ENCODE data around the gene TMEM154. TPM values are rescaled to one million over a fixed set of nuclear protein-coding genes. Genes with fewer than 3 reads are reported as not detected.

TMEM154 gene
- total and polyA plus RNA-seq, 2 experiments from 2014 or later = 0.36 to 1.7 TPM

GRCh38 chr4:152579916-152580315 lies 99.9 kb downstream of the TMEM154 start:
- H3K79me2 ChIP-seq = no peaks in the 10 kb centered on the region
- H3K27me3 ChIP-seq = no peaks in the 10 kb centered on the region
- TF ChIP-seq EZH2phosphoT487 (IDR thresholded peaks at IDR 0.05; ENCODE audit: low read depth, severe bottlenecking, unreplicated experiment) = no peak
- TF ChIP-seq, protein P1, sequence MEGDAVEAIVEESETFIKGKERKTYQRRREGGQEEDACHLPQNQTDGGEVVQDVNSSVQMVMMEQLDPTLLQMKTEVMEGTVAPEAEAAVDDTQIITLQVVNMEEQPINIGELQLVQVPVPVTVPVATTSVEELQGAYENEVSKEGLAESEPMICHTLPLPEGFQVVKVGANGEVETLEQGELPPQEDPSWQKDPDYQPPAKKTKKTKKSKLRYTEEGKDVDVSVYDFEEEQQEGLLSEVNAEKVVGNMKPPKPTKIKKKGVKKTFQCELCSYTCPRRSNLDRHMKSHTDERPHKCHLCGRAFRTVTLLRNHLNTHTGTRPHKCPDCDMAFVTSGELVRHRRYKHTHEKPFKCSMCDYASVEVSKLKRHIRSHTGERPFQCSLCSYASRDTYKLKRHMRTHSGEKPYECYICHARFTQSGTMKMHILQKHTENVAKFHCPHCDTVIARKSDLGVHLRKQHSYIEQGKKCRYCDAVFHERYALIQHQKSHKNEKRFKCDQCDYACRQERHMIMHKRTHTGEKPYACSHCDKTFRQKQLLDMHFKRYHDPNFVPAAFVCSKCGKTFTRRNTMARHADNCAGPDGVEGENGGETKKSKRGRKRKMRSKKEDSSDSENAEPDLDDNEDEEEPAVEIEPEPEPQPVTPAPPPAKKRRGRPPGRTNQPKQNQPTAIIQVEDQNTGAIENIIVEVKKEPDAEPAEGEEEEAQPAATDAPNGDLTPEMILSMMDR (IDR thresholded peaks at IDR 0.05; ENCODE audit: poor library complexity) = no peak
- TF ChIP-seq EZH2 (IDR thresholded peaks at IDR 0.05; ENCODE audit: borderline replicate concordance) = no peak
- no peaks in the 10 kb centered on the region for H3K36me3 ChIP-seq (replicated peaks; ENCODE audit: insufficient read depth, low read depth)
- no peak overlapping the region for H3K4me3 ChIP-seq
- WGBS (ENCODE audit: low lambda C conversion rate, missing lambda C conversion rate) = 93% methylated on average over 6 of the region's 6 CpGs
- peaks cover 21% of the 10 kb centered on the region for H3K4me1 ChIP-seq (ENCODE audit: insufficient read depth)
- no peaks in the 10 kb centered on the region for H3K9me3 ChIP-seq (ENCODE audit: low read depth)
- no peaks in the 10 kb centered on the region for H4K20me1 ChIP-seq (ENCODE audit: insufficient read depth, poor library complexity, severe bottlenecking)
- no peak for DNase-seq (ENCODE audit: low spot score)
- no peak overlapping the region for H2AFZ ChIP-seq
- H3K27ac ChIP-seq = peak overlapping the region; percentile 58
- no peak overlapping the region for H3K4me2 ChIP-seq
- H3K9me2 ChIP-seq (replicated peaks; ENCODE audit: insufficient read depth) = no peaks in the 10 kb centered on the region

GRCh38 chr4:152579107-152579764 lies 100.6 kb downstream of the TMEM154 start:
- DNase-seq (ENCODE audit: low spot score) = no peak
- no peaks in the 10 kb centered on the region for H3K79me2 ChIP-seq
- H2AFZ ChIP-seq = no peak overlapping the region
- no peak overlapping the region for H3K4me3 ChIP-seq
- no peaks in the 10 kb centered on the region for H3K9me2 ChIP-seq (replicated peaks; ENCODE audit: insufficient read depth)
- H4K20me1 ChIP-seq (ENCODE audit: insufficient read depth, poor library complexity, severe bottlenecking) = no peaks in the 10 kb centered on the region
- no peak for TF ChIP-seq EZH2phosphoT487 (IDR thresholded peaks at IDR 0.05; ENCODE audit: low read depth, severe bottlenecking, unreplicated experiment)
- no peak for TF ChIP-seq EZH2 (IDR thresholded peaks at IDR 0.05; ENCODE audit: borderline replicate concordance)
- TF ChIP-seq, protein P1 (IDR thresholded peaks at IDR 0.05; ENCODE audit: poor library complexity) = no peak
- peaks cover 20% of the 10 kb centered on the region for H3K4me1 ChIP-seq (ENCODE audit: insufficient read depth)
- no peaks in the 10 kb centered on the region for H3K27me3 ChIP-seq
- 67% methylated on average over 11 of the region's 11 CpGs for WGBS (ENCODE audit: low lambda C conversion rate, missing lambda C conversion rate)
- H3K9me3 ChIP-seq (ENCODE audit: low read depth) = no peaks in the 10 kb centered on the region
- H3K4me2 ChIP-seq = no peak overlapping the region
- peak overlapping the region; percentile 58 for H3K27ac ChIP-seq
- no peaks in the 10 kb centered on the region for H3K36me3 ChIP-seq (replicated peaks; ENCODE audit: insufficient read depth, low read depth)

DNA sequence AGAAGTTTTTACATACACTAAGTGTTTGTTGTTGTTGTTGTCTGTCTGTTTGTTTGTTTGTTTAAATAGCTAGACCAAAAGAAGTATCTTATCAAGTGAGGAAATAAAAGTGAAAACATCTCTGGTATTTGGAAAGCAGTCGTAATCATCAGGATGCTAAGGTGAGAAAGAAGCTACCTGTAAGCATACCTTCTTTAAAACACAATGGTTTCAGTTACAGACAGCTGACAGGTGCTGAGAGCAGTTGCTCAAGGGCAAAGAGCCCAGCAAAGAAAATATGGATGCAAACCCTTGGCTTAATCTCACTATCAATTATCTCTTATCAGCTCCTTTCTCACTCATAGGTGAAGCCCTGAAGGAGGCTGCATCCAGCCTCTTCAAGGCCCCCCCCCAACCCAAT lies 101.1 kb downstream of the TMEM154 start:
- TF ChIP-seq EZH2phosphoT487 (IDR thresholded peaks at IDR 0.05; ENCODE audit: low read depth, severe bottlenecking, unreplicated experiment) (no peak), EZH2 (IDR thresholded peaks at IDR 0.05; ENCODE audit: borderline replicate concordance) (no peak)
- TF ChIP-seq, protein P1 (IDR thresholded peaks at IDR 0.05; ENCODE audit: poor library complexity) = no peak
- no peaks in the 10 kb centered on the region for H3K27me3 ChIP-seq
- peaks cover 20% of the 10 kb centered on the region for H3K4me1 ChIP-seq (ENCODE audit: insufficient read depth)
- no peaks in the 10 kb centered on the region for H3K36me3 ChIP-seq (replicated peaks; ENCODE audit: insufficient read depth, low read depth)
- H3K4me2 ChIP-seq = no peak overlapping the region
- no peaks in the 10 kb centered on the region for H3K9me3 ChIP-seq (ENCODE audit: low read depth)
- H3K4me3 ChIP-seq = no peak overlapping the region
- H2AFZ ChIP-seq = no peak overlapping the region
- no peak overlapping the region for H3K27ac ChIP-seq
- H3K79me2 ChIP-seq = no peaks in the 10 kb centered on the region
- no peaks in the 10 kb centered on the region for H3K9me2 ChIP-seq (replicated peaks; ENCODE audit: insufficient read depth)
- H4K20me1 ChIP-seq (ENCODE audit: insufficient read depth, poor library complexity, severe bottlenecking) = no peaks in the 10 kb centered on the region
- no peak for DNase-seq (ENCODE audit: low spot score)
- 35% methylated on average over 1 of the region's 1 CpG for WGBS (ENCODE audit: low lambda C conversion rate, missing lambda C conversion rate)

All from hepatocyte (in vitro differentiated cells).